ENCODE data around the gene SMIM26.
A peak's percentile ranks its signal among the peaks of the same experiment; 100 is the strongest.

Gene SMIM26

GRCh38 chr20:18553746-18554145 lies 13.5 kb upstream of the SMIM26 start:
- Histone ChIP-seq H3K9me3 (ENCODE audit: insufficient read depth, low read depth, low read length) (no peaks in the 10 kb centered on the region), H3K9me2 (replicated peaks; ENCODE audit: low read depth, low read length) (no peaks in the 10 kb centered on the region), H3K27me3 (ENCODE audit: insufficient read depth, low read length, poor library complexity, severe bottlenecking) (no peaks in the 10 kb centered on the region), H3F3A (ENCODE audit: low read depth) (no peaks in the 10 kb centered on the region), H3K79me2 (ENCODE audit: insufficient read depth, low read length) (no peaks in the 10 kb centered on the region), H4K20me1 (ENCODE audit: insufficient read depth, low read length, poor library complexity, severe bottlenecking) (no peaks in the 10 kb centered on the region), H3K9ac (ENCODE audit: low read depth, low read length, poor library complexity, severe bottlenecking) (no peak overlapping the region), H2AFZ (ENCODE audit: low read length) (no peak overlapping the region), H3K4me2 (ENCODE audit: low read depth, low read length, poor library complexity, severe bottlenecking) (no peak overlapping the region), H3K36me3 (ENCODE audit: insufficient read depth, low read length) (peaks cover 61% of the 10 kb centered on the region; the same call in 1 of the 2 replicates), H3K4me1 (ENCODE audit: insufficient read depth, low read length, poor library complexity, severe bottlenecking) (no peaks in the 10 kb centered on the region), H3K4me3 (ENCODE audit: low read length, poor library complexity, severe bottlenecking) (no peak overlapping the region)
- TF ChIP-seq EZH2phosphoT487 (IDR thresholded peaks at IDR 0.05; ENCODE audit: borderline replicate concordance) (no peak), CTCF (conservative IDR thresholded peaks at IDR 0.05; ENCODE audit: low read length) (no peak)

GRCh38 chr20:18567739-18568091 lies 483 bp downstream of the SMIM26 start:
- Histone ChIP-seq H3K4me3 (ENCODE audit: low read length, poor library complexity, severe bottlenecking) (peak overlapping the region; percentile 92), H2AFZ (ENCODE audit: low read length) (peak overlapping the region; percentile 91), H3F3A (ENCODE audit: low read depth) (no peaks in the 10 kb centered on the region), H3K9me2 (replicated peaks; ENCODE audit: low read depth, low read length) (no peaks in the 10 kb centered on the region), H3K4me1 (ENCODE audit: insufficient read depth, low read length, poor library complexity, severe bottlenecking) (peaks cover 16% of the 10 kb centered on the region), H3K9me3 (ENCODE audit: insufficient read depth, low read depth, low read length) (no peaks in the 10 kb centered on the region), H3K4me2 (ENCODE audit: low read depth, low read length, poor library complexity, severe bottlenecking) (peak overlapping the region; percentile 80), H3K79me2 (ENCODE audit: insufficient read depth, low read length) (peaks cover 26% of the 10 kb centered on the region), H4K20me1 (ENCODE audit: insufficient read depth, low read length, poor library complexity, severe bottlenecking) (no peaks in the 10 kb centered on the region), H3K9ac (ENCODE audit: low read depth, low read length, poor library complexity, severe bottlenecking) (peak overlapping the region; percentile 91), H3K27me3 (ENCODE audit: insufficient read depth, low read length, poor library complexity, severe bottlenecking) (no peaks in the 10 kb centered on the region), H3K36me3 (ENCODE audit: insufficient read depth, low read length) (peaks cover 7% of the 10 kb centered on the region; the same call in 1 of the 2 replicates)
- TF ChIP-seq EZH2phosphoT487 (IDR thresholded peaks at IDR 0.05; ENCODE audit: borderline replicate concordance) (no peak), CTCF (conservative IDR thresholded peaks at IDR 0.05; ENCODE audit: low read length) (no peak)

- Histone ChIP-seq H3K4me1 (ENCODE audit: insufficient read depth, low read length, poor library complexity, severe bottlenecking) (peaks cover 16% of the 10 kb centered on the region), H3K9me2 (replicated peaks; ENCODE audit: low read depth, low read length) (no peaks in the 10 kb centered on the region), H3K79me2 (ENCODE audit: insufficient read depth, low read length) (peaks cover 26% of the 10 kb centered on the region), H3F3A (ENCODE audit: low read depth) (no peaks in the 10 kb centered on the region), H3K9me3 (ENCODE audit: insufficient read depth, low read depth, low read length) (no peaks in the 10 kb centered on the region), H3K4me3 (ENCODE audit: low read length, poor library complexity, severe bottlenecking) (no peak overlapping the region), H3K27me3 (ENCODE audit: insufficient read depth, low read length, poor library complexity, severe bottlenecking) (no peaks in the 10 kb centered on the region), H3K4me2 (ENCODE audit: low read depth, low read length, poor library complexity, severe bottlenecking) (no peak overlapping the region), H3K9ac (ENCODE audit: low read depth, low read length, poor library complexity, severe bottlenecking) (no peak overlapping the region), H3K36me3 (ENCODE audit: insufficient read depth, low read length) (0 out of 2 replicates have a peak, but pooled peaks cover 3% of the 10 kb centered on the region), H2AFZ (ENCODE audit: low read length) (no peak overlapping the region), H4K20me1 (ENCODE audit: insufficient read depth, low read length, poor library complexity, severe bottlenecking) (no peaks in the 10 kb centered on the region)
- no peak for TF ChIP-seq EZH2phosphoT487 (IDR thresholded peaks at IDR 0.05; ENCODE audit: borderline replicate concordance)
- no peak for TF ChIP-seq CTCF (conservative IDR thresholded peaks at IDR 0.05; ENCODE audit: low read length)
Observed at GRCh38 chr20:18571009-18571408, 3.8 kb downstream of the SMIM26 start.
